ENCODE data around the gene CFAP65.

The CFAP65 gene

DNA sequence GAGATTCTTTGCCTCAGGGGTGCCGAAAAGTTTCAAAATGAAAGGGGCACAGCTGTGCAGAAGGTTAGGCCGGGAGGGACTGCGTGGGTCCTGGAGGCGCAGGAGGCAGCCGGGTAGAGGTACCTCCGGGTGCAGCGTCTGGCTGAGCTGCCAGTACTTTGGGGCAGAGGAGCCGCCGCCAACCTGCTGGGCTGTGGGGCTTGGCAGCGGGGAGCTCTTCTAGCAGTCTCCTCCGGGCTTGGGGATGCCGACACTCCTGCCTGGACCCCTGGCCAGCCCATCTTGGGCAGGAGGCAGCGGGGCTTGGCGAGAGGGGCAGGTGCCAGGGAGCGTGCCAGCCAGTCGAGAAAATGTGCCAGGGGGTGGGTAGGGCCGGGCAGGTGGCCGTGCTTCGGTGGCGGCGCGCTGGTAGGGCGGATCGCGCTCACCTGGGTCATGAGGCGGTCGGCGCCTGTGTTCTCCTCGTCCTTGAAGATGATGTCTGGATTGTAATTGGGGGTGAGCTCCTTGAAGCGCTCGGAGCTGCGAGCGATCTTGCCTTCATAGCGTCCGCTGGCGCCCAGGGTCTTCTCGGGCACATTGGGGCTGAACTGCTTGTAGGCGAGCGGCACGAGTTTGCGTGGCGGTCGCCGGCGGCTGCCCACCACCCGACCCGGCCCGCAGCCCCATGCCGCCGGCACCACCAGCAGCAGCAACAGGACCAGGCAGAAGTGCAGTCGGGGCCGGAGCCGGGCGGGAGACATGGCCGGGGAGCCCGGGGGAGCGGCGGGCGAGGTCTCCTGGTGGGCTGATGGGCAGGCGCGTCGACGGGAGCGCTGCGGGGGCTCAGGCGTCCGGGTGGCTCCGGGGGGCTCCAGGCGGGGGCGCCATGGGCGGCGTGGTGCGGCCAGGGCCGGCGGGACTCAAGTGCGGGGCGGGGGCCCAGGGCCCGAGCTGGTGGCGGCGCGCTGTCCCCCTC lies 18.7 kb upstream of the CFAP65 start:
- no peak for TF ChIP-seq CTCF (conservative IDR thresholded peaks at IDR 0.05; ENCODE audit: low read length)
- no peak overlapping the region for H3K4me3 ChIP-seq (ENCODE audit: low read length)
- no peak for DNase-seq (ENCODE audit: low read depth)

DNA sequence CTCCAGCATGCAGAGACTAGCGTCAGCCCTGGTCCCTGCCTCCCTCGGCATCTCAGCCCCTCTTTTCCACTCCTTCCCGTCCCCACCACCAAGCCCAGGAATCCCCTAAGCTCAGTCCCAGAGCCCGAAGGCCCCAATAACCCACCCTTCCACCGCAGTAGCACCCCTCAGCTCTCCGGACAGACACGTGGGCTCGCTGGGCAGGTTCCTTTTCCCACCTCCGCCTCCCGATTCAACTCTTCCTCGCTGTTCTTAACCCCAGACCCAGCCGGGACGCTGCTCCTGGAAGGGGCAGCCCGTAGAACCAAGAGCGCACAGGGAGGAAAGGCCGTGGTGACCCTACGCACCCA lies 18.0 kb upstream of the CFAP65 start:
- H3K4me3 ChIP-seq (ENCODE audit: low read length): no peak overlapping the region
- no peak for DNase-seq (ENCODE audit: low read depth)
- no peak for TF ChIP-seq CTCF (conservative IDR thresholded peaks at IDR 0.05; ENCODE audit: low read length)

DNA sequence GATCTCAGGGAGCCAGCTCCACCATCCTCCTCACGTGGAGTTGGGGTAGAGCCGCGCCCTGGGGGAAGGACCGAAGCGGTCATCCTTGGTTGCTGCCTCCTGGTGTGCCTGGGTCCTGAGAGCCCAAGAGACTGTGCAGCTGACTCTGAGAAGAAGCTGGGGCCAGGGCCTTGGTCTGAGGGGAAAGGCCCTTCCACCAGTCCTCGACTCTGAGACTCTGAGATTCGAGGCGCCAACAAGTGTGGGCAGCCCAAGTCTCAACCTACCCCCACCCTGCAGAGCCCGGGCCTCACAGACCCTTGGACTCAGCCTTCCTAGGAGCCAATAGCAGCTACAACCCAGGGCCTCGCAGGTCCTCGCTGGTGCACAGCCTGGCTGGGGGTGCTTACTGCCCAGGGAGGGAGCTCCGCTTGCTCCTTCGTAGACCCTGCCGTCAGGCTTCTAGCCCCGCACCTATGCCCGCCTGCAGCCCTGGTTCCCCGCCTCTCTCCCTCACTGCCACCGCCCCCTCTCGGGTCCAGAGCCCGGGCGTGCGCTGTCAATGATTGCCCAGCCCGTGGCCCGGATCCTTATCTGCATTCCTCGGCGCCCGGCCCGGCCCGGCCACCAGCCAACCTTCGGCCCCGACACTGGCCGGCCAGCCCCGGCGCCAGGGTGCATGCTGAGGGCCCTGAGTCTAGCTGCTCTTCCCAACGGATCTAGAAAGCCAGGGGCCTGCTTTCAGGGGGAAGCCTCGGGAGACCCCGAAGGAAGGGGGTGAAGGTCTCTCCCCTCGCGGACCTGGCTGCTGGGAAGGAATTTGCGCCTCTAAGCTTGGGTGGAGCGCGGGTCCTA lies 17.4 kb upstream of the CFAP65 start:
- H3K4me3 ChIP-seq (ENCODE audit: low read length): no peak overlapping the region
- no peak for TF ChIP-seq CTCF (conservative IDR thresholded peaks at IDR 0.05; ENCODE audit: low read length)
- no peak for DNase-seq (ENCODE audit: low read depth)

GRCh38 chr2:219057709-219058540 lies 16.6 kb upstream of the CFAP65 start:
- peak; percentile 53 for DNase-seq (ENCODE audit: low read depth)
- peak; percentile 72 for TF ChIP-seq CTCF (conservative IDR thresholded peaks at IDR 0.05; ENCODE audit: low read length)
- peak overlapping the region; percentile 12; the same call in 1 of the 2 replicates for H3K4me3 ChIP-seq (ENCODE audit: low read length)

DNA sequence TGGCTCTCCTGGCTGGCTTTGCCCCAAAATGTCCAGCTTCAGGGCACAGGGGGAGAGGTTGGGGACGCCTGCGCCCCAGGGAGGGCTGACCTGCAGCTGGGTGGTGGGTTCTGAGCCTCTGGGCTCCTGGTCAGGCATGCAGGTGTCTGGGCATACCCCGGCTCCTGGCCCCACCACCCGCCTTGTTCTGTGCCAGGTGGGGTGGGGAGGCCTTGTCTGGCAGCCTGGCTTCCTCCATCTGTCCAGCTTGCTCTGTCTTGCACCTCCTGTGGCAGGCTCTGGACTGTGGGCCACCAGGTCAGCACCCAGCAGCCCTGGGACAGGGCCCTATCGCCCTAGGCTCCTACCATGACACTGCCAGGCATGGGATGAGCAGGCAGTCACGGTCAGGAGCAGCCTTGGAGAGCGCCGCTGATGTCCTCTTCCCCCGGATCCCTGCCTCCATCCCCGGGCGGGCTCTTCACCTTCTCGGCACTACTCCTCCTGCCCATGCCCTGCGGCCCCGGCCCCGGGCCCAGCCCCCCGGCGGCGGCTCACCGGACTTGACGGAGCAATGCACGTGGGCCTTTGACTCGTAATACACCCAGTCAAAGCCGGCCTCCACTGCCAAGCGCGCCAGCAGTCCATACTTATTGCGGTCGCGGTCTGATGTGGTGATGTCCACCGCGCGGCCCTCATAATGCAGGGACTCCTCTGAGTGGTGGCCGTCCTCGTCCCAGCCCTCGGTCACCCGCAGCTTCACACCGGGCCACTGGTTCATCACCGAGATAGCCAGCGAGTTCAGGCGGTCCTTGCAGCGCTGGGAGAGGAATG lies 15.8 kb upstream of the CFAP65 start:
- TF ChIP-seq CTCF (conservative IDR thresholded peaks at IDR 0.05; ENCODE audit: low read length): no peak
- H3K4me3 ChIP-seq (ENCODE audit: low read length): no peak overlapping the region
- no peak for DNase-seq (ENCODE audit: low read depth)

Data from AG10803 (cell line).